Stimulated activated CD8-positive, alpha-beta memory T cell treated with anti-CD3 and anti-CD28 coated beads, Interleukin-15, amount 100 ng/mL, for 1 hour (primary cell): ENCODE results near the gene GLRX3.
"Not testable (repeated sequence)": the region's sequence is repeated elsewhere in the genome, so short reads cannot be mapped to it uniquely, and the experiment has no call there.

Experiments
- DNase-seq: peaks from one replicate; pipeline ENCODE4 v3.0.0-alpha.2; 2020; ENCODE audit warnings: low read depth

The GLRX3 gene

DNA sequence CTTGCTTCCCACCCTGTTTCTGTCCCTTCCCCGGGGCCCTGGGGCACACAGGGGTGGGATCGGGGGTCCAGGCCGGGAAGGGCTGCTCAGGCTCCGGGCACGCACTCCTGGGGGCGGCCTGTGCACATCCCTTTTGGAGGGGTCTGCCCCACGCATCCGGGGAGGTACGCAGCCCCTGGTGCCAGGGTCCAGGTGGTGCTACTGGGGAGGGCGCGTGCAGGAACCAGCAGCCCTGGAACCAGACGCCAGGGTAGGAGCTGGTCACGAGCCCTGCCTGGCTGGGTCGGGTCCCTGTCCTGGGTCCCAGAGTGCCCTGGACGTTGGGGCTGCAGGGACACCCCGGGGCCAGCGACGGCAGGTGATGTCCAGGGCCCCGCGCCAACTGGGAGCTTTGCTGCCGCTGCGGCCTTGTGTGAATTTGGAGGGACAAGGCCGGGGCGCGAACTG is 53.4 kb downstream of the GLRX3 start:
- no peak for DNase-seq

DNA sequence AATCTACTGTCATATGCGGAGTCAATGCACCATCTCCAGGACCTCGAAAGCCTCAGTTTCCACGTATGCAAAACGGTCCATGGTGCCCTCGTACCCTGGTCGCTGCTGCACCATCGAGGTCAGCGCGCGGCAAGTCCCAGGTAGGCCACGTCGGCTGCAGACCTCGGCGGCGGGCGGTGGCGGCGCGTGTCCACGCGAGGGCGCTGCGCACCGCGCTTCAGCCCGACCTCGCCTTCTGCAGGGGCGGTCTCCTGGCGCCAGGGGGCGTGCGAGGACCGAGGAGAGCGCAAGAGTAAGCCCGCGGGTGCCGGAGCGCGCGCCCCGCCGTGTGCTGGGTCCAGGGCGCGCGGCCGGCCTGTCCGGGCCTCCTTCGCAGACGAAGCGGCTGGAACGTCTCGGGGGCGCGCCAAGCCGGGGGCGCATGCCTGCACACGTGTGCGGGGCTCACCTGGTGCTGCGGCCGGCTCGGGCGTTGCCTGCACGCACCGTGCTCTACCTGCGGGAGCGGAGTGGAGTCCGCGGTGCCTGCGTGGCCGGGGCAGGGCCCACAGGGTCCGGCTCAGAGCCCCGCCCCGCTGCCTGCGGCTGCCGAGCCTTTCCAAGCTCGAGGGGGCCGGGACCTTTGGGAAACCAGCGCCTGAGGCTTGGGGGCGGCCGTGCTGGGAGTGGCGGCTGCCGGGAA is 54.0 kb downstream of the GLRX3 start:
- peak; percentile 84 for DNase-seq

DNA sequence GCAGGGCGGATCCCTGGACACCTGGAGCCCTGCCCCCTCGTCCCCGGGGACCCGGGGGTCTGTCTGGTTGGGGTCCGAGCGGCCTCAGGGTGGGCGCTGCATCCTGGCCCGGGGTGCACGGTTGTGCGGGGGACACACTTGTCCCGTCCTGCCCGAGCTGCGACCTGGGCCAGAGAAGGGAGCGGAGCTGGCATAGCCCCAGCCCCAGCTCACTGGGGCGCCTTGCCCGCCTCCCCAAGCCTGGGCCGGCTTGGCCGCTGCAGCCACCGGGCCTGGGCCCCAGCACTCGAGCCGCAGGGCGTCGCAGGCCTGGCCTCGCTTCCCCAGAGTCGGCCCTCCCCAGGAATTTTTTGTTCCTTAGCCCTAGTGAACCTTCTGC is 54.5 kb downstream of the GLRX3 start:
- DNase-seq = no peak

DNA sequence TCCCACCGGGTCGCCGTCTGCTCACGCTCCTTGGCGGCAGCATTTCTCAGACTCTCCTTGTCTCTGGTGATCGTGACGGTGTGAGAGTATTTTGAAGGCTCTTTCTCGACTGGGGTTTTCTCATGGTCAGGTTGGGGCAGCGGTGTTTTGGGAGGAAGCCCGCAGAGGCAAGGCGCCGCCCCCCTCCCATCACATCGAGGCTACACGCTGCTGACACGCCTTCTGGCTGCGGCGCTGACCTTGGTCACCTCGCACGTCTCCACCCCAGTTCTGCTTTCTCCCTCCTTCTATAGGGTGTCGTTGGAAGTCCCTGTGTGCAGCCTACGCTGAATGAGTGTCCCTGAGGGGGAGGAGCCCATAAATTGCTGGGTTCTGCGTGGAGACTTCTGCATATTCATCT is 55.2 kb downstream of the GLRX3 start:
- DNase-seq = no peak

GRCh38 chr10:130192276-130192848 is 56.2 kb downstream of the GLRX3 start:
- DNase-seq = no peak

- DNase-seq = no peak
These were observed 56.8 kb downstream of the GLRX3 start for GRCh38 chr10:130193033-130193432.

DNA sequence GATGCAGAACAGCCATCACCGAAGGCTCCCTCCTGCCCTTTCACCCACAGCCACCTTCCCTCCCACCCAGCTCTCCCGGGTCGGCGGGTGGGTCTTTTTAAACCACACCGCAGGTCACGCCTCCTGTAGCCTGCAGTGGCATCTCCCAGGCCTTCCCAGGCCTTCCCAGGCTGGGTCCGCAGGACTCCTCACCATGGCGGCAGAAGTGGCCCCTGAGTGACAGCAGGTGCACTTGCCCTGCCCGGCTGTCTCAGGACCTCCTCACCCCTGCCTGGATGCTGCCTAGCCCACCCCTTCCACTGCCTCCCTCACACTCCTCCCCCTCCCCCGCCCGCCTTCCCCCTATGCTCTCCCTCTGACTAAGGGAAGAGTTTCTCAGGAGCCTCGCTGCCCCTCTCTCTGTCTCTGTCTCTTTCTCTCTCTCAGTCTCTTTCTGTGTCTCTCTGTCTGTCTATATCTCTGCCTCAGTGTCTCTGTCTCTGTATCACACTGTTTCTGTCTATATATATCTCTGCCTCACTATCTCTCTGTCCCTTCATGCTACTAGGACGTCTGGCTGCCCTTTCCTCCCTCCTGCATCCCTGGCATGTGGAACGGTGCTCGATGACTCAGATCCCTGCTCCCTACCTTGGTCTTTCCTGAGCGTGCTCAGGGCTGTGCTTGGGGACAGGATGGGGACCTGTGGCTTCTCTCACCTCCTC is 57.5 kb downstream of the GLRX3 start:
- DNase-seq = no peak

GRCh38 chr10:130194194-130194990 is 58.2 kb downstream of the GLRX3 start:
- no peak for DNase-seq

DNA sequence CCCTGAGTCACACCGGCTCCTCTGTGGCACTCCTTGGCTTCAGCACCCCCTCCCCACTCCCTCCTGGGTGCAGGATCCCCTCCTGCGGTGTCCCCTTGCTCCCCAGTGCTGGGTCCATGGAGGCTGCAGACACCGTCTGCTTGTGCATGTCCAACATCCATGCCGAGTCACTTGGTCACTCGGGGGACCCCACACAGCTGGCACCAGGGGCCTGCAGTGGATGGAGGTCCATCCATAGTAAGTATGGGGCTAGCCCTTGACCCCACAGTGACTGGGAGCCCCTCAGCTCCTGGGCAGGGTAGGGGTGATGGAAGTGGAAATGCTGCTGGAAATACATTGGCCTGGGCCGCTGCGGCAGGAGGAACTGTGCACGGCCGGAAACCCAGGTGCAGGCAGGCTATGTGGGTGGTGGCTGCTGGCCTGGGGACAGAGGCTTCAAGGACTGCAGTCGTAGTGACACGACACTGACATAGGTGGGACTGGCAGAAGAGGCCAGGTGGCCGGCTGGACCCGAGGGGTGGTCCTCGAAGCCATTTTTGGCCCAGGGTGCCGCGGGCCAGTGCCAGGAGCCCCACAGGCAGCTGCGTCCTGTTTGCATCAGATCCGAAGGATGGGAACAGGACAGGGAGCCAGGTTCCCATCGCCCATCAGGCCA is 58.9 kb downstream of the GLRX3 start:
- no peak for DNase-seq

DNA sequence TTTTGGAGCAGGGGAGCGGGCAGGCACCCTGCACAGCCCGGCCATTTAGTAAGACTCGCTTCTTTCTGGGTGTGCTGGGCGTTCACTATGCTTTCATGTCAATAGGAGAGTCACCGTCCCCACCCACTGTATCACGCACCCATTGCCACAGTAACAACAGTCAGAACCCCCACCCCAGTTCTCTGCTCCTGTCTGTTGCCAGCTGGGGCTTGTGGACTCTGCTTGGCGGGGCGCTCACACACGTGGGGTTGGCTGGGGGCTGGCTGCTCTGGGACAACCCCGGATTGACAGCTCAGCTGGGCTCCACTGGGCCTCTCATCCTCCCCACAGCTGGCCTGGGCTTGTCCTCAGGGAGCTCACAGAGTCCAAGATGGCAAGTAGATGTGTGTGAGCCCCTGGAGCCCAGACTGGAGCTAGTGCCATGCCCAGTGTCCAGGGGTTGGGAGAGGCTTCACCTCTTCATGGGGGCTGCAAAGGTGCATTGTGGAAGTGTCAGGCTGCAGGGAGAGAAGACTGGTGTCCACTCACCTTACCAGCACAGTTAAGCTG is 59.6 kb downstream of the GLRX3 start:
- DNase-seq = no peak

- DNase-seq = no peak
These were observed 60.6 kb downstream of the GLRX3 start for GRCh38 chr10:130196511-130197487.

DNA sequence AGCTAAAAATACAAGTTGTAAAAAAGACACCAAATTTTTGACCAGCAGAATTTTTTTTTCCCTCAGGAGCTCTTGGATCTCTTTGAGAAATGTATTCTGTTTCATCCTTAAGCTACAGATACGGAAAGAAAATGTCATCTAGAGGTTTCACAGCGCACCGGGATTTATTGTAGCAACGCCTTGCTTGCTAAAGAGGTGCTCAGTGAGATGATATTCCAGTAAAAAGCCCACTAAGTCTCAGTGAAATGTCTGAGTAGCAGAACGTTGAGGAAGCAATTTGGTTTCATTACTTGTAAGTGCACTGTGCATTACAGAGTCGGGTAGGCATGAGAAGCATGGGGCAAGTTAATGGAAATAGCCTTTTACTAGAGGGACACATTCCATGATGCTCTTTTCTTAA is 62.5 kb downstream of the GLRX3 start:
- no peak for DNase-seq

DNA sequence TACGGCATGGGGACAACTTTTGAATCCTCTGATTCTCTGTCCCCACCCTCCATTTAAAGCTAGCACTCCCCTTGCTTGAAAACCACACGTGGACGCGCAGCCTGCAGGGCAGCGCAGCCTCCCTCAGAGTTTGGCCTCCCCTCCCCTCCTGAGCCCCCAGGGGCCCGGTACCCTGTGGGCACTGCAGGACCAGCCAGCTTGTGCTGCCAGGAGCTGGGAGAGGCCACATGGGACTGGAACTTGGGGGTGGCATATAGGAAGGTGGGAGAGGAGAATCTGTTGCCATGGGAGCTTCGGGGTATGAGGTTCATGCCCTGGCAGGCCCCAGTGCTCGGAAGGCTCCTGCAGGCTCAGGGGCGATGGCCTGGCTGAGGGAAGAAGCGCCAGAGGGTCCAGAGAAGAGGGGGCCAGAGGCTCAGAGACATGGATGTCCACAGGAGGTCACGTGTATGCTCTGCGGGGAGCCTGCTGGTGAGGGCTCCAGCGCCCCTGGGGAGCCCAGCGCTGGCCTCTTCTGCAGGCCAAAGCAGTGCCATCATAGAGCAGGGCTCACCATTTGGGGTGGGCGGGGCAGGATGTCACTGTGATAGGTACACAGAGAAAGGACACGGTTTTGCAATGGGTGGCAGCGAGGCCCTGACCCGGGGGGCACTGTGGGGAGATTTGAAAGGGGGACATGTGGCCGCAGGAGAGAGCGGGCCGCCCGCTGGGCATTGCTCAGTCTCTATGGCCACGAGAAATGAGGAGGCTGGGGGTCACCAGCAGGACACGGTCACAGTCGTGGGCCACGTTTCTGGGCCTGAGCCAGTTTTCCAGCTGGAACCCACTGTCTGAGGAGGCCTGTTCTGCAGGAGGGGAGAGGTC is 64.2 kb downstream of the GLRX3 start:
- no peak for DNase-seq

GRCh38 chr10:130201043-130201380 is 64.8 kb downstream of the GLRX3 start:
- no peak for DNase-seq

DNA sequence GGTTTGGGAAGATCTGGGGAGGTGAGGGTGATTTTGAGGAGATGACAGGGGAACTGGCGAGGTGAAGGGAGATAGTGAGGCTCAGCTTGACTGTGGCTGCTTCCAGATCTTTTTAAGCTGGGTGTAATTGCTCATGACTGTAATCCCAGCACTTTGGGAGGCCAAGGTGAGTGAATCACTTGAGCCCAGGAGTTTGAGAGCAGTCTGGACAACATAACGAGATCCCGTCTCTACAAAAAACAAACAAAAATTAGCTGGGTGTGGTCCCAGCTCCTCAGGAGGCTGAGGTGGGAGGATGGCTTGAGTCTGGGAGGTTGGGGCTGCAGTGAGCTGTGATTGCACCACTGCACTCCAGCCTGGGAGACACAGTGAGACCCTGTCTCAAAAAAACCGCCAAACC is 66.0 kb downstream of the GLRX3 start:
- not testable (repeated sequence) for DNase-seq

GRCh38 chr10:130202984-130203621 is 66.9 kb downstream of the GLRX3 start:
- DNase-seq = no peak

DNA sequence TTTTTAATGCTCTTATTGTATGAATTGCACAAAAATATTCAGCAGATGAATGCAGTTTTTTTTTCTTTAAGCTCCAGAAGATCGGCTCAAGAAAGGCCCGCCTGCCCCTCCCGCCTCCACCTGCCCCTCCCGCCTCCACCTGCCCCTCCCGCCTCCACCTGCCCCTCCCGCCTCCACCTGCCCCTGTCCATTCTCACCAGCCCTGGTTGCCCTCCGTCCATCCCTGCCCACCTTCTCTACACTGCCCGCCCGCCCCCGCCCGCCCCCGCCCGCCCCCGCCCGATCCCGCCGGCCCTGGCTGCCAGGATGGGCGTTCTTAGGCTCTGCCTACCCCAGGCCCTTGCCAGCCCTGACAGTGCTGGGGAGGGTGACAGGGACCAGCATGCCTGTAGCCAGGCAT is 67.4 kb downstream of the GLRX3 start:
- no peak for DNase-seq

DNA sequence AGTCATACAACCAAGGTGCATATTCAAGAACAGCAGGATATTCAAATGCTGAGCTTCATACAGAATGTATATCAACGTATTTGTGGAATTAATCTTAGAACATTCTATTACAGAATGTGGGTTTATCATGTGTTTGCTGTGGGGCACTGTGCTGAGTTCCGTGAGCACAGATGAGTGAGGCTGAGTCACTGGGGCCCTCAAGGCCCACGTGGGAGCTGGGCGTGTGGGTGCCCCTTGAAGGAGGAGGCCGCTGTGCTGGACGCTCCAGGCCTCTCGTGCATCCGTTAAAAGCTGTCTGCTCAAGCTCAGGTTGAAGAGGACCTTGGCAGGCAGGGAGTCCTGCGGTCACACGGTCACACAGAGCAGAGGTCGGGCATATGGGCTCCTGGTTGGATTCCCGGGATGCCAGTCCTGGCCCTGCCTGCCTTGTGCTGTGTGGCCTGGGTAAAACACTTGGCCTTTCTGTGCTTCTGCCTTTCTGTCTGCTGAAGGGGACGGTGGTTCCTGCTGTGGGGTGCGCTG is 70.1 kb downstream of the GLRX3 start:
- no peak for DNase-seq

GRCh38 chr10:130207205-130207604 is 71.0 kb downstream of the GLRX3 start:
- DNase-seq = no peak
